IMR-90 (cell line): ENCODE data around the gene DNAJC30. TPM values are rescaled to one million over a fixed set of nuclear protein-coding genes. Genes with fewer than 3 reads are reported as not detected.

Experiments
- ATAC-seq: fragments of 200-7000 bp; cut with Tn5 transposase; 2 replicates; pipeline ENCODE4 v1.9.1; 2020; ENCODE audit warnings: low read depth, mild to moderate bottlenecking, moderate library complexity
- BruUV-seq: library from RNA; stranded (reverse); fragments of 400-500 nt; replicated peaks from 2 replicates; lab custom pipeline; 2021; lab: Mats Ljungman, UMichigan
- CTCF ChIA-PET: fragments of 300-600 bp; formaldehyde crosslinking; extraction: SDS; loops from one replicate; lab custom pipeline; 2021; ENCODE audit warnings: antibody characterized with exemption; lab: Yijun Ruan, JAX
- POLR2A ChIA-PET: fragments of 300-600 bp; sonication (Branson Sonifier 250); formaldehyde crosslinking; loops from one replicate; lab custom pipeline; 2022; ENCODE audit warnings: antibody characterized with exemption; ENCODE audit not compliant: unreplicated experiment; lab: Charles Lee
- DNase-seq: peaks from one replicate; pipeline ENCODE4 v3.0.0; 2013
- H2AFZ ChIP-seq: replicated peaks from 2 replicates; pipeline ENCODE3; 2013; ENCODE audit warnings: low read length, mild to moderate bottlenecking; ENCODE audit not compliant: poor library complexity
- H2AK5ac ChIP-seq: 2 replicates; pipeline ENCODE4 v1.6.1; 2013; ENCODE audit warnings: low read depth, low read length, inconsistent platforms
- H2AK9ac ChIP-seq: replicated peaks from 2 replicates; pipeline ENCODE3; 2013; ENCODE audit warnings: mild to moderate bottlenecking, low read depth, low read length, moderate library complexity; ENCODE audit not compliant: poor library complexity
- H2BK120ac ChIP-seq: 2 replicates; pipeline ENCODE4 v1.6.1; 2013; ENCODE audit warnings: low read depth, low read length, inconsistent platforms
- H2BK15ac ChIP-seq: 3 replicates; pipeline ENCODE4 v1.6.1; 2013; ENCODE audit warnings: low read depth, low read length, inconsistent platforms
- H2BK20ac ChIP-seq: 2 replicates; pipeline ENCODE4 v1.6.1; 2013; ENCODE audit warnings: low read depth, mild to moderate bottlenecking, inconsistent platforms, low read length, moderate library complexity
- H2BK5ac ChIP-seq: 2 replicates; pipeline ENCODE4 v1.6.1; 2013; ENCODE audit warnings: mild to moderate bottlenecking, low read depth, low read length, inconsistent platforms; ENCODE audit not compliant: poor library complexity, severe bottlenecking
- H3K14ac ChIP-seq: replicated peaks from 2 replicates; pipeline ENCODE4 v1.6.1; 2013; ENCODE audit warnings: low read depth, low read length, inconsistent platforms
- H3K18ac ChIP-seq: 2 replicates; pipeline ENCODE4 v1.6.1; 2013; ENCODE audit warnings: low read depth, low read length, control low read depth
- H3K23ac ChIP-seq: 2 replicates; pipeline ENCODE4 v1.6.1; 2013; ENCODE audit warnings: low read depth, low read length, inconsistent platforms
- H3K27ac ChIP-seq: 2 replicates; pipeline ENCODE4 v1.5.1; 2013; ENCODE audit warnings: mild to moderate bottlenecking, control low read depth, low read length; ENCODE audit not compliant: insufficient read depth
- H3K27me3 ChIP-seq: 2 replicates; pipeline ENCODE4 v1.6.1; 2013; ENCODE audit warnings: low read length; ENCODE audit not compliant: control insufficient read depth, insufficient read depth
- H3K36me3 ChIP-seq: 2 replicates; pipeline ENCODE4 v1.6.1; 2013; ENCODE audit warnings: low read length, mixed read lengths; ENCODE audit not compliant: control insufficient read depth, insufficient read depth
- H3K4ac ChIP-seq: 2 replicates; pipeline ENCODE4 v1.6.1; 2013; ENCODE audit warnings: low read depth, low read length, inconsistent platforms
- H3K4me1 ChIP-seq: 2 replicates; pipeline ENCODE4 v1.6.1; 2013; ENCODE audit warnings: low read length, mixed read lengths; ENCODE audit not compliant: control insufficient read depth, insufficient read depth
- H3K4me2 ChIP-seq: 2 replicates; pipeline ENCODE4 v1.6.1; 2013; ENCODE audit warnings: low read depth, mild to moderate bottlenecking, control low read depth, low read length, moderate library complexity
- H3K4me3 ChIP-seq: 2 replicates; pipeline ENCODE4 v1.5.1; 2013; ENCODE audit warnings: low read depth, mild to moderate bottlenecking, control low read depth, low read length, moderate library complexity; ENCODE audit not compliant: insufficient read depth
- H3K56ac ChIP-seq: 2 replicates; pipeline ENCODE4 v1.6.1; 2013; ENCODE audit warnings: low read length, inconsistent platforms; ENCODE audit not compliant: insufficient read depth; ENCODE audit errors: extremely low read depth
- H3K79me1 ChIP-seq, 2 experiments: 2 replicates each; pipeline ENCODE4 v1.6.1; 2013; ENCODE audit warnings: low read length in 2 of 2, inconsistent platforms in 1 of 2, low read depth in 1 of 2
- H3K9ac ChIP-seq: 2 replicates; pipeline ENCODE4 v1.6.1; 2013; ENCODE audit warnings: low read depth, low read length, control low read depth
- H3K9me1 ChIP-seq: 2 replicates; pipeline ENCODE4 v1.6.1; 2013; ENCODE audit warnings: low read length, inconsistent platforms; ENCODE audit not compliant: insufficient read depth
- H3K9me3 ChIP-seq: 2 replicates; pipeline ENCODE4 v1.6.1; 2013; ENCODE audit warnings: low read length; ENCODE audit not compliant: control insufficient read depth, insufficient read depth
- H4K20me1 ChIP-seq: 2 replicates; pipeline ENCODE4 v1.6.1; 2013; ENCODE audit warnings: low read length, inconsistent platforms; ENCODE audit not compliant: insufficient read depth
- H4K5ac ChIP-seq: 2 replicates; pipeline ENCODE4 v1.6.1; 2013; ENCODE audit warnings: mild to moderate bottlenecking, low read depth, low read length, control low read depth
- H4K8ac ChIP-seq, 2 experiments: 2 replicates each; pipeline ENCODE4 v1.6.1; 2013; ENCODE audit warnings: low read depth in 2 of 2, low read length in 2 of 2, control low read depth in 1 of 2, inconsistent platforms in 1 of 2
- H4K91ac ChIP-seq: 2 replicates; pipeline ENCODE4 v1.6.1; 2013; ENCODE audit warnings: low read depth, low read length, inconsistent platforms; ENCODE audit not compliant: insufficient read depth
- BHLHE40 ChIP-seq: fragments of 150-350 bp; IDR thresholded peaks from 2 replicates; pipeline ENCODE4 v1.6.1; 2016; ENCODE audit warnings: mild to moderate bottlenecking, low read depth, low read length
- CEBPB ChIP-seq: IDR thresholded peaks from 2 replicates; pipeline ENCODE4 v1.6.1; 2012; ENCODE audit warnings: low read depth, low read length, improper control_type of control experiment
- CHD1 ChIP-seq: IDR thresholded peaks from 2 replicates; pipeline ENCODE4 v1.6.1; 2012; ENCODE audit warnings: low read depth, low read length, improper control_type of control experiment
- FOS ChIP-seq: fragments of 150-350 bp; IDR thresholded peaks from 2 replicates; pipeline ENCODE4 v1.6.1; 2016; ENCODE audit warnings: low read depth, low read length
- MAZ ChIP-seq: IDR thresholded peaks from 2 replicates; pipeline ENCODE4 v1.6.1; 2012; ENCODE audit warnings: low read depth, mild to moderate bottlenecking, low read length, improper control_type of control experiment, moderate library complexity, borderline replicate concordance
- POLR2A ChIP-seq: IDR thresholded peaks from 2 replicates; pipeline ENCODE4 v1.6.1; 2012; ENCODE audit warnings: mild to moderate bottlenecking, low read depth, low read length
- RCOR1 ChIP-seq: IDR thresholded peaks from 2 replicates; pipeline ENCODE4 v1.6.1; 2012; ENCODE audit warnings: mild to moderate bottlenecking, low read length, improper control_type of control experiment; ENCODE audit not compliant: insufficient replicate concordance
- RFX5 ChIP-seq: IDR thresholded peaks from 2 replicates; pipeline ENCODE4 v1.8.0; 2012; ENCODE audit warnings: low read depth, mild to moderate bottlenecking, low read length, moderate library complexity
- SMC3 ChIP-seq: fragments of 150-350 bp; IDR thresholded peaks from 2 replicates; pipeline ENCODE4 v1.6.1; 2016; ENCODE audit warnings: low read depth, mild to moderate bottlenecking, antibody characterized with exemption, low read length, moderate library complexity
- WGBS, 2 experiments: methylation state at CpG; one replicate each; pipeline versions ENCODE4 v1.1.5 to v1.1.7; 2013; ENCODE audit warnings: missing lambda C conversion rate in 2 of 2; ENCODE audit not compliant: insufficient read length in 1 of 2; ENCODE audit errors: extremely low coverage in 2 of 2; 5-methylcytosine and 5-hydroxymethylcytosine counted together
- dilution Hi-C: fragments of 300-500 bp; cut with HindIII; formaldehyde crosslinking; loops from one replicate; pipeline ENCODE4 v1.14.3; 2018; ENCODE audit warnings: low sequenced_read_pairs; ENCODE audit not compliant: unreplicated experiment
- in situ Hi-C: fragments of 300-500 bp; cut with MboI; formaldehyde crosslinking; loops from 3 replicates; pipeline ENCODE4 v1.14.3; 2019; ENCODE audit warnings: low sequenced_read_pairs, inconsistent platforms, mixed read lengths
- intact Hi-C: fragments of 100-400 bp; cut with micrococcal nuclease; formaldehyde crosslinking; loops from 2 replicates; pipeline ENCODE4 v1.10.0; 2022
- polyA plus RNA-seq, 3 experiments: library from polyadenylated mRNA; depleted of rRNA; stranded (reverse); fragments of >200 nt; gene quantifications; 2 replicates each; pipeline ENCODE4 v1.2.3, GENCODE V29; 2012; ENCODE audit warnings: low replicate concordance in 1 of 3
- total RNA-seq: library from RNA; depleted of rRNA; stranded (reverse); fragments of >200 nt; gene quantifications from 2 replicates; pipeline ENCODE4 v1.2.3, GENCODE V29; 2012
- TF ChIP-seq, protein P1 (sequence below): conservative IDR thresholded peaks from 2 replicates; pipeline ENCODE4 v1.5.1; 2012; ENCODE audit warnings: mild to moderate bottlenecking, low read depth, low read length, improper control_type of control experiment
- TF ChIP-seq, protein P2 (sequence below): fragments of 150-350 bp; IDR thresholded peaks from 2 replicates; pipeline ENCODE4 v1.6.1; 2016; ENCODE audit warnings: low read depth, mild to moderate bottlenecking, low read length, moderate library complexity, borderline replicate concordance
- TF ChIP-seq, protein P3 (sequence below): fragments of 150-350 bp; IDR thresholded peaks from 2 replicates; pipeline ENCODE4 v1.6.1; 2017; ENCODE audit warnings: mild to moderate bottlenecking, antibody characterized with exemption, low read length, low read depth

Gene DNAJC30
- total and polyA plus RNA-seq, 2 of the 4 experiments (the other 2 are of a cell fraction): 1.6 to 9.0 TPM

DNA sequence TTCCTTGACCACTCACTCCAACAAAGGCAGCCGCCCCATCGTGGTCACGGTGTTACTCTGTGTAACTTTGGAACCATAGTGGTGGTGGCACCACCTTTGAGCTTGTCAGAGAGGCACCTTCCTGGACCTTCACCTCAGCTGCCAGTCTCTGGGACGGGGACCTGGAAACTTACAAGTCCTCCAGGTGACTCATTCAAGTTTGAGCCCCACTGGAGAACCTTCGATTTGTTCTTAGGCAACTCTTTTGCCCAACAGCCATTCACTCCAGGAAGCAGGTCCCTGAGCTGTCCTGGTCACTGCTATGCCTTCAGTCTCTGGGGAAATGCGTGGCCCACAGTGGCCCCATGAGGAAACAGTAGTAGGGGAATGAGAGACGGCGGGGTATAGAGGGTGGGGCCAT, 19.0 kb upstream of the DNAJC30 start:
- TF ChIP-seq CHD1 (no peak), BHLHE40 (no peak), MAZ (no peak), FOS (no peak), RCOR1 (no peak), POLR2A (no peak), RFX5 (no peak), SMC3 (no peak), CEBPB (no peak)
- TF ChIP-seq, protein P1, sequence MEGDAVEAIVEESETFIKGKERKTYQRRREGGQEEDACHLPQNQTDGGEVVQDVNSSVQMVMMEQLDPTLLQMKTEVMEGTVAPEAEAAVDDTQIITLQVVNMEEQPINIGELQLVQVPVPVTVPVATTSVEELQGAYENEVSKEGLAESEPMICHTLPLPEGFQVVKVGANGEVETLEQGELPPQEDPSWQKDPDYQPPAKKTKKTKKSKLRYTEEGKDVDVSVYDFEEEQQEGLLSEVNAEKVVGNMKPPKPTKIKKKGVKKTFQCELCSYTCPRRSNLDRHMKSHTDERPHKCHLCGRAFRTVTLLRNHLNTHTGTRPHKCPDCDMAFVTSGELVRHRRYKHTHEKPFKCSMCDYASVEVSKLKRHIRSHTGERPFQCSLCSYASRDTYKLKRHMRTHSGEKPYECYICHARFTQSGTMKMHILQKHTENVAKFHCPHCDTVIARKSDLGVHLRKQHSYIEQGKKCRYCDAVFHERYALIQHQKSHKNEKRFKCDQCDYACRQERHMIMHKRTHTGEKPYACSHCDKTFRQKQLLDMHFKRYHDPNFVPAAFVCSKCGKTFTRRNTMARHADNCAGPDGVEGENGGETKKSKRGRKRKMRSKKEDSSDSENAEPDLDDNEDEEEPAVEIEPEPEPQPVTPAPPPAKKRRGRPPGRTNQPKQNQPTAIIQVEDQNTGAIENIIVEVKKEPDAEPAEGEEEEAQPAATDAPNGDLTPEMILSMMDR: no peak
- TF ChIP-seq, protein P2, sequence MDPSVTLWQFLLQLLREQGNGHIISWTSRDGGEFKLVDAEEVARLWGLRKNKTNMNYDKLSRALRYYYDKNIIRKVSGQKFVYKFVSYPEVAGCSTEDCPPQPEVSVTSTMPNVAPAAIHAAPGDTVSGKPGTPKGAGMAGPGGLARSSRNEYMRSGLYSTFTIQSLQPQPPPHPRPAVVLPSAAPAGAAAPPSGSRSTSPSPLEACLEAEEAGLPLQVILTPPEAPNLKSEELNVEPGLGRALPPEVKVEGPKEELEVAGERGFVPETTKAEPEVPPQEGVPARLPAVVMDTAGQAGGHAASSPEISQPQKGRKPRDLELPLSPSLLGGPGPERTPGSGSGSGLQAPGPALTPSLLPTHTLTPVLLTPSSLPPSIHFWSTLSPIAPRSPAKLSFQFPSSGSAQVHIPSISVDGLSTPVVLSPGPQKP: no peak
- TF ChIP-seq, protein P3, sequence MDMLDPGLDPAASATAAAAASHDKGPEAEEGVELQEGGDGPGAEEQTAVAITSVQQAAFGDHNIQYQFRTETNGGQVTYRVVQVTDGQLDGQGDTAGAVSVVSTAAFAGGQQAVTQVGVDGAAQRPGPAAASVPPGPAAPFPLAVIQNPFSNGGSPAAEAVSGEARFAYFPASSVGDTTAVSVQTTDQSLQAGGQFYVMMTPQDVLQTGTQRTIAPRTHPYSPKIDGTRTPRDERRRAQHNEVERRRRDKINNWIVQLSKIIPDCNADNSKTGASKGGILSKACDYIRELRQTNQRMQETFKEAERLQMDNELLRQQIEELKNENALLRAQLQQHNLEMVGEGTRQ: no peak
- Histone ChIP-seq H3K4ac (no peak overlapping the region), H4K91ac (no peak overlapping the region), H2AK9ac (no peak overlapping the region), H3K4me1 (peaks cover 8% of the 10 kb centered on the region), H2AK5ac (no peak overlapping the region), H3K9me1 (0 out of 2 replicates have a peak, but pooled peaks cover 9% of the 10 kb centered on the region), H3K56ac (no peak overlapping the region), H3K23ac (no peak overlapping the region), H3K9ac (no peak overlapping the region), H4K8ac (no peak overlapping the region), H2BK120ac (no peak overlapping the region), H3K14ac (no peak overlapping the region), H2BK5ac (no peak overlapping the region), H3K36me3 (peaks cover 58% of the 10 kb centered on the region), H3K9me3 (no peaks in the 10 kb centered on the region), H2AFZ (no peak overlapping the region), H3K18ac (no peak overlapping the region), H3K4me2 (no peak overlapping the region), H2BK20ac (no peak overlapping the region), H3K79me1 (peaks cover 3 to 29% of the 10 kb centered on the region in 2 experiments; a peak in 3 of 4 replicates), H3K4me3 (no peak overlapping the region), H4K20me1 (peaks cover 44% of the 10 kb centered on the region), H3K27me3 (no peaks in the 10 kb centered on the region), H2BK15ac (no peak overlapping the region), H3K27ac (no peak overlapping the region), H4K5ac (no peak overlapping the region)
- 89% methylated on average over 5 of the region's 8 CpGs; no CpG with 5 or more reads in 1 of the 2 experiments for WGBS, 2 experiments
- CTCF ChIA-PET: interaction anchor here (0.9 kb wide), 2 partner anchors 11 to 23 kb away, joined by 3 read pairs; no protein-coding TSS in a partner anchor
- no TSS peak for BruUV-seq
- no peak for ATAC-seq
- POLR2A ChIA-PET: no interaction called here
- dilution Hi-C loops: no loop called here
- intact Hi-C loops: no loop called here
- in situ Hi-C loops: no loop called here
- DNase-seq: no peak
